Measurements from ENCODE around the gene KCNK4.

Gene KCNK4

DNA sequence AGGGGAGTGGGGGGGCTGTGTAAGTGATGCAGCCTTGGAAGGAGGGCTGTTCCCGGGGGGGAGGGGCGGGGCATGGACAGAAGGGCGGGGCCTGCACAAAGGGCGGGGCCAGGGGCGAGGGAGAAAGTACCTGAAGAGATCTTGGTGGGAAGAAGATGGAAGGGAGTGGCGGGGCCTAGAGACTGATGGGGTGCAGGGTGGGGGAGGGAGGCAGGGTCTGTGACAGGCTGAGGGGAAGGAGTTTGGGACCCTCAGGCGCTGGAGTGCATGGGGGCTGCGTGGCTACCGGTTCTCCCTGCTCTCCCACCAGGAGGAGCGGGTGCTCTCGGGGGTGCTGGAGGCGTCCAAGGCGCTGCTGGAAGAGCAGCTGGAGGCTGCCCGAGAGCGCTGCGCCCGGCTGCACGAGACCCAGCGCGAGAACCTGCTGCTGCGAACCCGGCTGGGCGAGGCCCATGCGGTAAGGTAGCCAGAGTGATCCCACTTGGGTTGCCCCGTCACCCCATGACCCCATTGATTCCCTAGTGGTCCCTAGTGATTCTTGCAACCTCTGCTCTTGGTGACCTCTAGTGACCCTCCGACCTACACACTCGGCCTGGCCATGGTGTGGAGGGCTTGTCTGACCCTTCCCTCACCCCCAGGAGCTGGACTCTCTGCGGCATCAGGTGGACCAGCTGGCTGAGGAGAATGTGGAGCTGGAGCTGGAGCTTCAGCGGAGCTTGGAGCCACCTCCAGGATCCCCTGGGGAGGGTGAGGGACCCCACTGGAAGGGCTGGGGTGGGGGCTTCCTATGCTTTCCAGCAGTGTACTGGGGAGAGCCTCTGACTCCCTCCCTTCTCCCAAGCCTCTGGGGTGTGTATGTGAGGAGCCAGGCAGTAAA is 52.0 kb downstream of the KCNK4 start:
- in situ Hi-C loops (cut with MboI; ENCODE audit: low sequenced_read_pairs), result no loop called here

DNA sequence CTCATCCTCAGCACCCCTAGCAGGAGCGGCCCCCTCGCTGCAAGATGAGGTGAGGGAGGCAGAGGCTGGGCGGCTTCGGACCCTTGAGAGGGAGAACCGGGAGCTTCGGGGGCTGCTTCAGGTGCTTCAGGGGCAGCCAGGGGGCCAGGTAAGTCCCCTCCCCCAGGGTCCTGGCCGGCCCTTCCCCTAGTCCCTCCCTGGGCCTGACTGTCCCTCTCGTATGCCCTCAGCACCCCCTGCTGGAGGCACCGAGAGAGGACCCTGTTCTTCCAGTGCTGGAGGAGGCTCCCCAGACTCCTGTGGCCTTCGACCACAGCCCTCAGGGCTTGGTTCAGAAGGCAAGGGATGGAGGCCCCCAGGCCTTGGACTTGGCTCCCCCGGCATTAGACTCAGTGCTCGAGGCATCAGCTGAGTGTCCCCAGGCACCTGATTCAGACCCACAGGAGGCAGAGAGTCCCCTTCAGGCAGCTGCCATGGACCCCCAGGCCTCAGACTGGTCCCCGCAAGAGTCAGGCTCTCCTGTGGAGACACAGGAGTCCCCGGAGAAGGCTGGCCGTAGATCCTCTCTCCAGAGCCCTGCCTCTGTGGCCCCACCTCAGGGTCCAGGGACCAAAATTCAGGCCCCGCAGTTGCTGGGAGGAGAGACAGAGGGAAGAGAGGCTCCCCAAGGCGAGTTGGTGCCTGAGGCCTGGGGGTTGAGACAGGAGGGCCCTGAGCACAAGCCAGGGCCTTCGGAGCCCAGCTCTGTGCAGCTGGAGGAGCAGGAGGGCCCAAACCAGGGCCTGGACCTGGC is 52.9 kb downstream of the KCNK4 start:
- in situ Hi-C loops (cut with MboI; ENCODE audit: low sequenced_read_pairs), result no loop called here

DNA sequence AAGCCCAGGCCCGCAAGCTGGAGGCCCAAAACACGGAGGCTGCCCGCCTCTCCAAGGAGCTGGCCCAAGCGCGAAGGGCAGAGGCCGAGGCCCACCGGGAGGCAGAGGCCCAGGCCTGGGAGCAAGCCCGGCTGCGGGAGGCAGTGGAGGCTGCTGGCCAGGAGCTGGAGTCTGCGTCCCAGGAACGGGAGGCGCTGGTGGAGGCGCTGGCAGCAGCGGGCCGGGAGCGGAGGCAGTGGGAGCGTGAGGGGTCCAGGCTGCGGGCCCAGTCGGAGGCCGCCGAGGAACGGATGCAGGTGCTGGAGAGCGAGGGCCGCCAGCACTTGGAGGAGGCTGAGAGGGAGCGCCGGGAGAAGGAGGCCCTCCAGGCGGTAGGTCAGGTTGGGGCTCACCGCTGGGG is 53.7 kb downstream of the KCNK4 start:
- in situ Hi-C loops (cut with MboI; ENCODE audit: low sequenced_read_pairs), result no loop called here

DNA sequence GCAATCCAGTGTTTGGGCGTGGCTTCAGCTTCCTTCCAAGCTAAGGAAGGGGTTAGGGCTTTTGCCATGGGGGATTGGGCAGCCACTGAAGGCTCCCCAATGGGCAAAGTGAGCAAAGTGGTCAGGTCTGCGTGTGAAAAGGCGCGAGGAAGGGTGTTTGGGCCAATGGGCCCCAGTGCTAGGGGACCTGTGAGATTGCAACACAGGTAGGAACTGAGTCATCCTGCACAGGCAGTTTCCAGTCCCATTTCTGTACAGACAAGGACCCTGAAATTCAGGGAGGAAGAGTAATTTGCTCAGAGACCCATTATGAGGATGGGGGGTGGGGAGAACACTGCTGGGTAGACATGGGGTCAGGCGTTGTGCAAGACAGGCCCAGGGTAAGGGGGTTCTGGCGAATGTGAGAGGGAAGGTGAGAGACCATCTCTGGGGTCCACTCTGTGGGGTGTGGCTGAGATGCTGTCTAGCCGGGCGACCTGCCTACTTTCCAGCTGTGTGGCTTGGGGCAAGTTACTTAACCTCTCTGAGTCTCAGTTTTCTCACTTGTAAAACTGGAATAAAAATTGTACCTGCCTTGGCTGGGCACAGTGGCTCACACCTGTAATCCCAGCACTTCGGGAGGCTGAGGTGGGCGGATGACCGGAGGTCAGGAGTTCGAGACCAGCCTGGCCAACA is 56.2 kb downstream of the KCNK4 start:
- in situ Hi-C loops (cut with MboI; ENCODE audit: low sequenced_read_pairs), result no loop called here

DNA sequence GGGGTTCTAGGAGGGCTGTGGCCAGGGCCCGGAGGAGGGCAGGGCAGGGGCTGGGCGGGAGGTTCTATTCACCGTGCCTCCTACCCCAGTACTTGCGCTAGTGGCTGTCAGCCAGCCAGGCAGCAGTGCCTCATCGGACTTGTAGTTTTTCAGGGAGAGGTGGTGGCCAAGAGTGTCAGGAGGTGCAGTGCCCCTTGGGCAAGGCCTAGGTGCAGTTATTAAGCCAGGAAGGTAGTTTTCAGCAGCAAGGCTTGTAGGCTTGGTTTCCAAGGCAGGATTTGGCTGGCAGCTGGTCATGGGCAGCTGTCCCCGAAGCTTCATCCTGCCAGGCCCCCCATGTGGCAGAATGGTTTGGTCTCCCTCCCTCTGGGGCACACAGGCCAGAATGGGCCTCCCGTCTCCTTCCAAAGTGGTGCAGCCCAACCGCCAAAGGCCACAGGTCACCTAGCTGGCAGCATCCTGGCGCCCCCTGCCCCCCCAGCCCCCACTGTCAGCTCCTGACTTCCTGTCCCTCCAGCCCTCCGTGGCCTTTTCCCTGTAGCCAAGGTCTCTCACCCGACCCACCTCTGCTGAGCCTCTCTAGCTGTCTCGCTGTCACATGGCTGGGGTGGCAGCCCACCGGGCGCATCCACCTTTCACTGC is 57.4 kb downstream of the KCNK4 start:
- in situ Hi-C loops (cut with MboI; ENCODE audit: low sequenced_read_pairs), result no loop called here

DNA sequence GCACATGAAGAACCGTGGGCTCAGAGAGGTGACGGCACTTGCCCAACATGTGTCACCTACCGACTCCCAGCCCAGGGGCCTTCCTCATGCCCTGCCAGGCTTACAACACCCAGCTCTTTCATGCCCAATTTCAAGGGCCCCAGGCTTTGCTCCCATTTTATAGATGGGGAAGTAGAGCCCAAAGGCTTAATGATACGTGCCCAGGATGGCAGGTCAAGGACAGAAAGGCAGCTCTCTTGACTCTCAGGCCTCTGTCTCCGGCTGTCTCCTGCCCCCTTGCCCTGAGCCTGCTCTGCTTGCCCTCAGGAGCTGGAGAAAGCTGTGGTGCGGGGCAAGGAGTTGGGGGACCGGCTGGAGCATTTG is 57.9 kb downstream of the KCNK4 start:
- in situ Hi-C loops (cut with MboI; ENCODE audit: low sequenced_read_pairs), result no loop called here

DNA sequence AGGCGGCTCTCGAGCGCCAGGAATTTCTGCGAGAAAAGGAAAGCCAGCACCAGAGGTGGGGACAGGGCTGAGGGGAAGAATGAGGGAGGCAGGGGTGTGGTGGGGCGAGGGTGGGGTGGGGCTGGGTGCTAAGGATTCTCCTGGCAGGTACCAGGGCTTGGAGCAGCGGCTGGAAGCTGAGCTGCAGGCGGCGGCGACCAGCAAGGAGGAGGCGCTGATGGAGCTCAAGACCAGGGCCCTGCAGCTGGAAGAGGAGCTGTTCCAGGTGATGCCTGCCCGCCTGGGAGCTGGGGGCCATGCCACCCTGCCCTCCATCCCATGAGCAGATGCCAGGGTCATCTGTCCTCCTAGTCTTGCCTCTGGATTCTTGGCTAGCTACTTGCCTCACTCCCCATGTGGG is 58.3 kb downstream of the KCNK4 start:
- in situ Hi-C loops (cut with MboI; ENCODE audit: low sequenced_read_pairs), result no loop called here

Data from hTERT RPE-1 (cell line).